WTC11 (cell line): Measurements from ENCODE around the gene MYLK2.

ENCODE experiments used
- CREB1 ChIP-seq: sonication (generic); formaldehyde crosslinking; IDR thresholded peaks from 2 replicates; pipeline ENCODE4 v1.8.0; 2023; ENCODE audit warnings: mild to moderate bottlenecking, missing genetic modification reagents
- EMX1 ChIP-seq: fragments of 250-450 bp; sonication (Bioruptor Pico); IDR thresholded peaks from 2 replicates; pipeline ENCODE4 v1.8.0; 2021; ENCODE audit warnings: mild to moderate bottlenecking
- NFE2L1 ChIP-seq: sonication (generic); formaldehyde crosslinking; IDR thresholded peaks from 2 replicates; pipeline ENCODE4 v1.8.1; 2023; ENCODE audit warnings: missing genetic modification reagents
- TF ChIP-seq, protein P1 (sequence below): fragments of 250-450 bp; sonication (Bioruptor Pico); IDR thresholded peaks from 2 replicates; pipeline ENCODE4 v1.9.0; 2021; ENCODE audit warnings: mild to moderate bottlenecking, borderline replicate concordance
- TF ChIP-seq, protein P2 (sequence below): sonication (generic); formaldehyde crosslinking; IDR thresholded peaks from 2 replicates; pipeline ENCODE4 v1.8.0; 2022; ENCODE audit warnings: mild to moderate bottlenecking, missing genetic modification reagents
- TF ChIP-seq, protein P3 (sequence below): fragments of 200-600 bp; IDR thresholded peaks from 2 replicates; pipeline ENCODE4 v1.8.0; 2022; ENCODE audit warnings: antibody characterized with exemption
- TF ChIP-seq, protein P4 (sequence below): sonication (generic); formaldehyde crosslinking; conservative IDR thresholded peaks from 2 replicates; pipeline ENCODE4 v1.8.1; 2022; ENCODE audit warnings: mild to moderate bottlenecking, missing genetic modification reagents
- TF ChIP-seq, protein P5 (sequence below): sonication (generic); formaldehyde crosslinking; IDR thresholded peaks from 2 replicates; pipeline ENCODE4 v1.8.1; 2023; ENCODE audit warnings: mild to moderate bottlenecking, missing genetic modification reagents
- TF ChIP-seq, protein P6 (sequence below): fragments of 250-450 bp; sonication (Bioruptor Pico); IDR thresholded peaks from 2 replicates; pipeline ENCODE4 v1.9.0; 2021; ENCODE audit warnings: mild to moderate bottlenecking

DNA sequence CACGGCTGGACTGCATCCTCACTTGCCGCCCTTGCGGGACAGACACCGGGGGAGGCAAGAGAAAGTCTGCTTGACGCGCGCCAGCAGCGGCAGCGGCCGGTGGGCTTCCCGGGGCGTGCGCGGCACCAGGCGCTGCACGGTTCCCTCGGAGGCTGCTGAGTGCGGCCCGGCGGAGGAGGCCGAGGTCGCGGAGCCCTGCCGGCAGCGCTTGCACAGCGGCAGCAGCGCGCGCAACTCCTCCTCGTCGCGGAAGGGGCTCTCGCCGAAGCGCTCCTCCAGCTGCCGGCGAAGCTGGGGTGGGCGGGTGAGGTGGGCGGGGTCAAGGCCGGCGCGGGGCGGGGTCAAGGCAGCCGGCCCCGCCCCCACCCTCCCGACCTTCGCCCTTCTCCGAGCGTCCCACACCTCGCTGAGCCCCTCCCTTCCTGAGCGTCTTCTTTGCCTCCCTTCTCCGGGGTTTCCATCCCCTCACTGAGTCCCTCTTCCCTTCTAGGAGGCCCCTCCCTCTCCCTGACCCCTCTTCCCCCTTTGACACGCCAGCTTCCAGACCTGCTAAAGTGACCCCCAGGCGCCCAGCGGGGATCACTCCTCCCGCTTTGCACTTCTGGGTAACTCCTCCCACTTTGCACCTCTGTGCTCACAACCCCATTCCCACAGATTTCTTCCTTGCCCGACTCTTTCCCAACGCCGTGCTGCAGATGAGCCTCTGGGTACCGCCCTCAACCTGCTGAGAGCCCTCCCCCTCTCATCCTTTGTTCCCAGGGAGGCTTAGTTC, 42.4 kb downstream of the MYLK2 start:
- TF ChIP-seq, protein P1, sequence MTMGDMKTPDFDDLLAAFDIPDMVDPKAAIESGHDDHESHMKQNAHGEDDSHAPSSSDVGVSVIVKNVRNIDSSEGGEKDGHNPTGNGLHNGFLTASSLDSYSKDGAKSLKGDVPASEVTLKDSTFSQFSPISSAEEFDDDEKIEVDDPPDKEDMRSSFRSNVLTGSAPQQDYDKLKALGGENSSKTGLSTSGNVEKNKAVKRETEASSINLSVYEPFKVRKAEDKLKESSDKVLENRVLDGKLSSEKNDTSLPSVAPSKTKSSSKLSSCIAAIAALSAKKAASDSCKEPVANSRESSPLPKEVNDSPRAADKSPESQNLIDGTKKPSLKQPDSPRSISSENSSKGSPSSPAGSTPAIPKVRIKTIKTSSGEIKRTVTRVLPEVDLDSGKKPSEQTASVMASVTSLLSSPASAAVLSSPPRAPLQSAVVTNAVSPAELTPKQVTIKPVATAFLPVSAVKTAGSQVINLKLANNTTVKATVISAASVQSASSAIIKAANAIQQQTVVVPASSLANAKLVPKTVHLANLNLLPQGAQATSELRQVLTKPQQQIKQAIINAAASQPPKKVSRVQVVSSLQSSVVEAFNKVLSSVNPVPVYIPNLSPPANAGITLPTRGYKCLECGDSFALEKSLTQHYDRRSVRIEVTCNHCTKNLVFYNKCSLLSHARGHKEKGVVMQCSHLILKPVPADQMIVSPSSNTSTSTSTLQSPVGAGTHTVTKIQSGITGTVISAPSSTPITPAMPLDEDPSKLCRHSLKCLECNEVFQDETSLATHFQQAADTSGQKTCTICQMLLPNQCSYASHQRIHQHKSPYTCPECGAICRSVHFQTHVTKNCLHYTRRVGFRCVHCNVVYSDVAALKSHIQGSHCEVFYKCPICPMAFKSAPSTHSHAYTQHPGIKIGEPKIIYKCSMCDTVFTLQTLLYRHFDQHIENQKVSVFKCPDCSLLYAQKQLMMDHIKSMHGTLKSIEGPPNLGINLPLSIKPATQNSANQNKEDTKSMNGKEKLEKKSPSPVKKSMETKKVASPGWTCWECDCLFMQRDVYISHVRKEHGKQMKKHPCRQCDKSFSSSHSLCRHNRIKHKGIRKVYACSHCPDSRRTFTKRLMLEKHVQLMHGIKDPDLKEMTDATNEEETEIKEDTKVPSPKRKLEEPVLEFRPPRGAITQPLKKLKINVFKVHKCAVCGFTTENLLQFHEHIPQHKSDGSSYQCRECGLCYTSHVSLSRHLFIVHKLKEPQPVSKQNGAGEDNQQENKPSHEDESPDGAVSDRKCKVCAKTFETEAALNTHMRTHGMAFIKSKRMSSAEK: no peak
- TF ChIP-seq, protein P2, sequence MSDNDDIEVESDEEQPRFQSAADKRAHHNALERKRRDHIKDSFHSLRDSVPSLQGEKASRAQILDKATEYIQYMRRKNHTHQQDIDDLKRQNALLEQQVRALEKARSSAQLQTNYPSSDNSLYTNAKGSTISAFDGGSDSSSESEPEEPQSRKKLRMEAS (CRISPR knock-in tag): no peak
- TF ChIP-seq, protein P3, sequence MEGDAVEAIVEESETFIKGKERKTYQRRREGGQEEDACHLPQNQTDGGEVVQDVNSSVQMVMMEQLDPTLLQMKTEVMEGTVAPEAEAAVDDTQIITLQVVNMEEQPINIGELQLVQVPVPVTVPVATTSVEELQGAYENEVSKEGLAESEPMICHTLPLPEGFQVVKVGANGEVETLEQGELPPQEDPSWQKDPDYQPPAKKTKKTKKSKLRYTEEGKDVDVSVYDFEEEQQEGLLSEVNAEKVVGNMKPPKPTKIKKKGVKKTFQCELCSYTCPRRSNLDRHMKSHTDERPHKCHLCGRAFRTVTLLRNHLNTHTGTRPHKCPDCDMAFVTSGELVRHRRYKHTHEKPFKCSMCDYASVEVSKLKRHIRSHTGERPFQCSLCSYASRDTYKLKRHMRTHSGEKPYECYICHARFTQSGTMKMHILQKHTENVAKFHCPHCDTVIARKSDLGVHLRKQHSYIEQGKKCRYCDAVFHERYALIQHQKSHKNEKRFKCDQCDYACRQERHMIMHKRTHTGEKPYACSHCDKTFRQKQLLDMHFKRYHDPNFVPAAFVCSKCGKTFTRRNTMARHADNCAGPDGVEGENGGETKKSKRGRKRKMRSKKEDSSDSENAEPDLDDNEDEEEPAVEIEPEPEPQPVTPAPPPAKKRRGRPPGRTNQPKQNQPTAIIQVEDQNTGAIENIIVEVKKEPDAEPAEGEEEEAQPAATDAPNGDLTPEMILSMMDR: no peak
- TF ChIP-seq EMX1 (CRISPR knock-in tag): no peak
- TF ChIP-seq, protein P4, sequence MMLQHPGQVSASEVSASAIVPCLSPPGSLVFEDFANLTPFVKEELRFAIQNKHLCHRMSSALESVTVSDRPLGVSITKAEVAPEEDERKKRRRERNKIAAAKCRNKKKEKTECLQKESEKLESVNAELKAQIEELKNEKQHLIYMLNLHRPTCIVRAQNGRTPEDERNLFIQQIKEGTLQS: no peak
- TF ChIP-seq, protein P5, sequence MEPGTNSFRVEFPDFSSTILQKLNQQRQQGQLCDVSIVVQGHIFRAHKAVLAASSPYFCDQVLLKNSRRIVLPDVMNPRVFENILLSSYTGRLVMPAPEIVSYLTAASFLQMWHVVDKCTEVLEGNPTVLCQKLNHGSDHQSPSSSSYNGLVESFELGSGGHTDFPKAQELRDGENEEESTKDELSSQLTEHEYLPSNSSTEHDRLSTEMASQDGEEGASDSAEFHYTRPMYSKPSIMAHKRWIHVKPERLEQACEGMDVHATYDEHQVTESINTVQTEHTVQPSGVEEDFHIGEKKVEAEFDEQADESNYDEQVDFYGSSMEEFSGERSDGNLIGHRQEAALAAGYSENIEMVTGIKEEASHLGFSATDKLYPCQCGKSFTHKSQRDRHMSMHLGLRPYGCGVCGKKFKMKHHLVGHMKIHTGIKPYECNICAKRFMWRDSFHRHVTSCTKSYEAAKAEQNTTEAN (CRISPR knock-in tag): no peak
- TF ChIP-seq CREB1 (CRISPR knock-in tag): no peak
- TF ChIP-seq, protein P6, sequence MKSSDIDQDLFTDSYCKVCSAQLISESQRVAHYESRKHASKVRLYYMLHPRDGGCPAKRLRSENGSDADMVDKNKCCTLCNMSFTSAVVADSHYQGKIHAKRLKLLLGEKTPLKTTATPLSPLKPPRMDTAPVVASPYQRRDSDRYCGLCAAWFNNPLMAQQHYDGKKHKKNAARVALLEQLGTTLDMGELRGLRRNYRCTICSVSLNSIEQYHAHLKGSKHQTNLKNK (CRISPR knock-in tag): no peak
- TF ChIP-seq NFE2L1 (CRISPR knock-in tag): no peak
